HG03432 (cell line): ENCODE measurements around the gene MRPL45.
"Not testable (repeated sequence)": the region's sequence is repeated elsewhere in the genome, so short reads cannot be mapped to it uniquely, and the experiment has no call there.

Source experiments
- ATAC-seq: cut with Tn5 transposase; IDR thresholded peaks from one replicate; pipeline ENCODE4 v1.9.1; 2021; ENCODE audit warnings: mild to moderate bottlenecking, moderate library complexity; ENCODE audit not compliant: unreplicated experiment

MRPL45 gene

DNA sequence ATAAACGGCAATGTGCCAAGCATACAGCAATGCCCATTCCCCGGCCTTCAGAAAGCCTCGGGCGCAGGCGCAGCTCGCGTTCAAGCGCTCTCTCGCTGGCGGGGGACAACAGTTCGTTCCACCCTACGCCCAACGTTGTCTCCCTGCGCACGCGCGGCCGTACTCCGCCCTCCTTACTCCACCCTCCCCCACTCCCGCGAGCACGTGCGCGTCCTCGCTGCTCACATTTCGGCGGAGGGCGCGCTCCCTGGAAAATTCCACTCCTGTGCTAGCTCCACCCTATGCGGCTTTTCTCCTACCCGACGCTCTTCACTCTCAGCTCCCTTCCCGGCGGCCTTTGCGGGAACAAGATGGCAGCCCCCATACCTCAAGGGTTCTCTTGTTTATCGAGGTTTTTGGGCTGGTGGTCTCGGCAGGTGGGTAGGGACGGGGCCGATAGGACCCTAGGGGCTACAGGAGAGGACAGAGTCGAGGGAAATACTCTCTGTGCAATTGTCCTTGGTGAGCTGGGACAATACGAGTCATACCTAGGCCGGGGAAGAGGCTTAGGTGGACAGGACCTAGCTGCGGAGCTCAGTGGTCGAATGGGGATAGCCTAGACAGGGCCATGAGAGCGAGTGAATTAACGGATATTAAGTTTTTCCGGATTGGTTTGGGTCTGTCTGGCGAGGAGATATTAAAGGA is at the start of gene MRPL45:
Gene MRPL45, plus strand, starts transcription at position 335 of the 684 bp plus-strand sequence. Its CDS starts 16 bp downstream, at position 351.
- ATAC-seq, result peak; percentile 93

DNA sequence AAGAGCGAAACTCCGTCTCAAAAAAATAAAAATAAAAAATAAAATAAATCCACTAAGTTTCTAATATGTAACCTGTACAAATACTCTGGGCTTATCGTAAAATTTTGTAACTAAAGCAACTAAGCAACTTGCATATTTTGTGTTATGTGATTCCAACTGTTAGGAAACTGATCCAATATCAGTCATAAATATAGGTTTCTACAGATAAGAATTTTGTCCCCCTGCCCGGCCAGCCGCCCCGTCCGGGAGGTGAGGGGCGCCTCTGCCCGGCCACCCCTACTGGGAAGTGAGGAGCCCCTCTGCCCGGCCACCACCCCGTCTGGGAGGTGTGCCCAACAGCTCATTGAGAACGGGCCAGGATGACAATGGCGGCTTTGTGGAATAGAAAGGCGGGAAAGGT is 43.8 kb upstream of the MRPL45 start:
- not testable (repeated sequence) for ATAC-seq

DNA sequence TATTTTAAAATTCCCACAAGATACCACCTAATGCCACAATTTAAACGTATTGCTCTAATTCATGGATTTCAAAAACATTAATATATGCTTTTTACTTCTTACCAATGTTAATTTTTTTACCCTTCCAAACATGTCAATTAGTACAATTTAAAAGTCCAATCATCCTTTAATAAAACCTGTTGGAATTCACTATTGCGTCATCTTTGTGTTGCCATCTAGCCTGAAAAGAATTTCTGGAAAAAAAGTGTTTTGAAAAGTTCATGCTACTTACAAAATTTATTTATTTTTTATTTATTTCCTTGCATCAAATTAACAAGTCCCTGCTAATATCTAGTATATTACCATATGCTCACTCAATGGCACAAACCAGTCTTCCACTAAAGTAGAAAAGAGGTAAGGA is 42.6 kb upstream of the MRPL45 start:
- not testable (repeated sequence) for ATAC-seq

DNA sequence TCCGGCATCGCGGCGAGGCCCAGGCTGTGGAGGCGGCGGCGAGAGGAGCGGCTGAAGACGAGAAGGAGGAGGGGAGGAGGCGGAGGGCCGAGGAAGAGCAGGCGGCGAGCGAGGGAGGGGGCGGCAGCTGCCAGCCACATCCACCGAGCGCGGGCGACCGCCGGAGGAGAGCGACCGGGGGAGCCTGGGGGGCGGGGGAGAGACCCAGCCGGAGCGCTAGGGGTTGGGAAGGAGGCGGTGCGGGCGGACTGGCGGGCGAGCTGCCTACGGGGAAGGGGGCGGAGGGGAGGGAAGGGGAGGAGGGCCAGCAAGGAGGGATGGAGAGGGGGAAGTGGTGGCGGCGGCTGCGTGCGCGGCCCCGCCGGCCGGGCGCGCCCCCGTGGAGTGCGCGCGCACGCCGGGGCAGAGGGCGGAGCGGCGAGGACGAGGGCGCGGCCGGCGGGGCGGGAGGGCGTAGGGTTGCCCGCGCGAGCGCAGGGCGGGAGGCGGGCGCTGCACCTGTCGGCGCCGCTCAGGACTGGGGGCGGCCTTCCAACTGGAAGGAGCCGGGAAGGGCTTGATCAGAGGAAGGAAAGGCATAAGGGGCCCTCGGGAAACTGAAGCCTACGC is 39.9 kb upstream of the MRPL45 start:
- peak; percentile 86 for ATAC-seq

DNA sequence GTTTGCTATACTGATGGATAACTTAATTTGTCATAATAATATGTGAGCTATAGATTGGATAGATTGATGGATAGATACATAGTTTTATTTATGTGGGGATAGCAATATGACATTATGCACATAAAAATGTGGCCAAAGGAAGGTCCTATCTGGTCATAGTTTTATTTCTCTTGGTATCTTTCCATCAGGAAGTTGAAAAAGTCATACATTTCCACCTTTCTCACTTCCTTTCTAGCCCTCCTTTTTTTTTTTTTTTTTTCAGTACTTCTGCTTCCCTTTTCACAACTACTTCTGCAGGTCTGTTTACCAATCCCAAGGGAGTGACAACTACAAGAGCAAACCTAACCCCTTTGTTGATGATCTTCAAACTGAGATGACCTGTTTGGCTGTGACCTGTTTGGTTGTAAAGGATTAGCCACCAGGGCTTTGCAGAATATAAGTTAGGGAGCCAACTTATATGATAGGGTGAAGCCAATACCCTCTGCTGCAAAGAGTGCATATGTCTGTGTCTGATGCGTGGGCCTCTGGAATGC is 30.9 kb upstream of the MRPL45 start:
- not testable (repeated sequence) for ATAC-seq

DNA sequence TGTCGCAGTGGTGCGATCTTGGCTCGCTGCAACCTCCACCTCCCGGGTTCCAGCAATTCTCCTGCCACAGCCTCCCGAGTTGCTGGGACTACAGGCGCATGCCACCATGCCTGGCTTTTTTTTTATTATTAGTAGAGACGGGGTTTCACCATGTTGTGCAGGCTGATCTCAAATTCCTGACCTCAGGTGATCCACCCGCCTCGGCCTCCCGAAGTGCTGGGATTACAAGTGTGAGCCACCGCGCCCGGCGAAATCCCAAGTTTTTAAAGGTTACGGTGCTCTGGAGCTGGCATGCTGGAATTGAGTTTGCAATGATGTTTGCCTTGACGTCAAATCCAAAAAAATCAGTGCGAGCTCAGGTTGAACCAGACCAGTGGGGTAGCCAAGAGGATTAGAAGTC is 30.4 kb upstream of the MRPL45 start:
- ATAC-seq, result not testable (repeated sequence)

DNA sequence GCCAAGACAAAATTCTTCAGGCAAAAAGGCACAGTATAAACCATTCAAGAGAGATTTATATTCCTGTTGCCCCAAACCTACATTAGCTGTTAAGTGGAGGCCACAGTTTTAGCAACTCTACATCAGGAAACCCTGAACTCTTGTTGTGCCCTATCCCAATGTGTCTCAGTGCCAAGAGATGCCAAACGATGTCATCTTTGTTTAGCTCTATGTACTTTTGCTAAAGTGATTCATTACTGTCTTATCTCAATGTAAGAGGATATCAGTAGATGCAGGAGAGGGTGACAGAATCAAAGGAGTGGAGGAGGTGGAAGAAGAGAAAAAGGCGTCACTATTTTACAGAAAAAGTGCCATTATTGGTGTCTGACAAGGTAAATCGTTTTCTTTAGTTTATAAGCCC is 28.8 kb upstream of the MRPL45 start:
- ATAC-seq, result not testable (repeated sequence)

DNA sequence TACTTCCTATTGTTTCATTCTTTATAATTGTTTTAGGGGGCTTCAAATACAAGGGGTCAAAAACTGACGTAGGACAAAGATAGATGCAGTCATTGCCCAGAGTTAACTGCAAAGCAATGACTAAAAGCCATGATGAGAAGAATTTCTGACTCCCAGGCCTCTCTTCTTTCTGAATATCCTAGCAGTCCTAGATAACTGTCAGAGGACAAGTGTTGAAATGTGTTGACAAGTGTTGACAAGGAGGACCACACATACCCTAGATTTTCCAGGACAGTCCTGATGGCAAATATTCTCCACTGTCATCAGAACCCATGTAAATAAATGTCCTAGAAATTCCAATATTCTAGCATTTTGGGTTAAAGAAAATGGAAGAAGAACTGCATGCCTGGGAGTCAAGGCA is 27.9 kb upstream of the MRPL45 start:
- not testable (repeated sequence) for ATAC-seq

DNA sequence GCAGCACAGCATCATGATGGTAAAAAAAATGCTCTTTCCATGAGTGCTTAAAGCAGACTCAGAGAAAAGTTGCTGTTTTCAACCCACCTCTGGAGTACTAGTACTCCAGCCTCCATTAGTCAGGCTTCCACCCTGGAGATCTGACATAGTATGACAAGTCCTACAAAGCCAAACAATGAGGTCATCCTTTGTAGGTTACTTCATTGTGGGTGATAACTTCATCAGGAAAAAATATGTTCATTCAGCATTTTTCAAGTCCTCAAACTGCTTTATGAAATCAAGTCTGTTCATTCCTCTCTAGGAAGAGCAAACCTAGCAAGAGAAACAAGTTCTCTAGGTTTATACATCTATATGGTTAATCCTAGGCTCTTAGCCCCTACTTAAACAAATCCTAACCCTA is 27.4 kb upstream of the MRPL45 start:
- not testable (repeated sequence) for ATAC-seq

DNA sequence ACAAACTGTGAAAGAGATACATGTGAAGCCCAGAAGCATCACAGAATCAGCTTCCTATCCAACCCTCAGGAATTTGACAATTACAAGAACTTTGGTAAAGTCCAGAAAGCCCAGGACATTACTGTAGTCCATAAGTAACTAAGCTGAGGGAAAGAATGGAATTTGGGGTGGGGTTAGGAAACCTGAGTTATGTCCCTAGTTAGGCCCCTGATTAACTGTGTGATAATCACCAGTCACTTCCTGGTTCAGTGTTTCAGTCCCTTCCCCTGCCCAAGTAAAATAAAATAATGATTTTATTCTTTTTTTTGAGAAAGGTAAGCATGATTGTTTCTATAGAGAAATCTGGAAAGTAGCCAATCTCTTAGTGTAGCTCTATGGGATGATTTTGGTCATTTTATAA is 11.0 kb upstream of the MRPL45 start:
- ATAC-seq, result not testable (repeated sequence)

DNA sequence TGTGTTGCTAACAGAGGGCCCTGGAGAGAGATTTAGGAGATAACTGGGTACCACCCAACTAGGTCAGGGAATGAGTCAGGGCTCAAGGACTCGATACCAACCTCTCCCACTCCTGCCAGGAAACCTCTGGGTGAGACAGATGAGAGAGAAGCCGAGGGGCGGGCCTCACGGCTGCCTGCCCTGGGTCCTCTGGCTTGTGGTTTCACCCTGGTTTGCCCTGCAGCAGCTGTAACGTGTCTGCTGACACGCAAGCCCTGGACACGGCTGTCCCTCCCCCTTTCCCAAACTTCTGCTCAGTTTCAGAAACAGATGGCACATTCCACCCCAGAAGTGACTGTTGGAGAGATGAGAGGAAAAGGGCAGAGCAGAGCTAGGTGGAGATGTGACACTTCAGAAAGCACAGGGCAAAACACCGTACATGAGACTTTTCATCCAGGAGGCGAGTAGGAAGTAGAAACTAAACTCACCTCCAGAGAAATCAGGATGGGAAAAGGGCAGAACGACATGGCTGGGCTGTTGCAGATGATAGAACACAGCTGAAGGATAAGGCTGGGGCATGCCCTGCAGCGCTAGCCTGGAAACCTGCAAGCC is 10.4 kb upstream of the MRPL45 start:
- not testable (repeated sequence) for ATAC-seq

DNA sequence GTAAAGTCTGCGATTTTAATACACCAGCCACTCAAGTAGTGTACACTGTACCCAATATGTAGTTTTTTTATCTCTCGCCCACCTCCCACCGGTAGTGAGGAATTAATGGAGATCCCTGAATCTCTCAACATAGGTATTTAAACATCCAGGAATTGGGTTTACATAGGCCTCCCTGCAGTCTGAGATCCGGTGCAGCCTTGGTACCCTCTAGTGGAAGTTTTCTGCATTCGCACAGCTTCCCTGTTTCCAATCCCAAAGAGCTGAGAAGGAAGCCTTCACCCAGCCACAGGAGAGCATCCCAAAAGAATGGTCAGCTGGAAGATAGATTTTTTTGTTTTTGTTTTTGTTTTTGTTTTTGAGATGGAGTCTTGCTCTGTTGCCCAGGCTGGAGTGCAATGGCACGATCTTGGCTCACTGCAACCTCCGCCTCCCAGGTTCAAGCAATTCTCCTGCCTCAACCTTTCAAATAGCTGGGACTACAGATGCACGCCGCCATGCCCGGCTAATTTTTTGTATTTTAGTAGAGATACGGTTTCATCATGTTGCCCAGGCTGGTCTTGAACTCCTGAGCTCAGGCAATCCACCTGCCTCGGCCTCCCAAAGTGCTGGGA is 8.6 kb upstream of the MRPL45 start:
- not testable (repeated sequence) for ATAC-seq

DNA sequence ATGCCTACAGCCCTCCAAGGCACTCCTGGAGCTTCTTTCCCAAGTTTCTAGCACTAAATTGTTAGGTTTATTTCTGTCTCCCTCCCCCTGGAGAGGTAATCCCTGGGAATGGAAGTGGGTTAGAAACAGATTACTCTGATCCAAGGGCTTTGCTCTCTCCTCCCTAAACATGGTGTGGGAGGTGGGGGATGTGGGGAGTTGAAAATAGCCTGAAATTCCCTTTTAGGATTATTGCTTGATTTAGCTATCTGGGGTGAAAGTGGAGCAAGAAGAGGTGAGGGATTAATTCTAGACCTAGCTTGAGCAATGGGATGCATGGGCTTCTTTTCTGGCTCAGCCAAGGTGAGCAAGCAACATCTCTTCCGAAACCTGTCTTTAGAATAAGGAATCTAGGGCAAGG is 7.2 kb upstream of the MRPL45 start:
- not testable (repeated sequence) for ATAC-seq

DNA sequence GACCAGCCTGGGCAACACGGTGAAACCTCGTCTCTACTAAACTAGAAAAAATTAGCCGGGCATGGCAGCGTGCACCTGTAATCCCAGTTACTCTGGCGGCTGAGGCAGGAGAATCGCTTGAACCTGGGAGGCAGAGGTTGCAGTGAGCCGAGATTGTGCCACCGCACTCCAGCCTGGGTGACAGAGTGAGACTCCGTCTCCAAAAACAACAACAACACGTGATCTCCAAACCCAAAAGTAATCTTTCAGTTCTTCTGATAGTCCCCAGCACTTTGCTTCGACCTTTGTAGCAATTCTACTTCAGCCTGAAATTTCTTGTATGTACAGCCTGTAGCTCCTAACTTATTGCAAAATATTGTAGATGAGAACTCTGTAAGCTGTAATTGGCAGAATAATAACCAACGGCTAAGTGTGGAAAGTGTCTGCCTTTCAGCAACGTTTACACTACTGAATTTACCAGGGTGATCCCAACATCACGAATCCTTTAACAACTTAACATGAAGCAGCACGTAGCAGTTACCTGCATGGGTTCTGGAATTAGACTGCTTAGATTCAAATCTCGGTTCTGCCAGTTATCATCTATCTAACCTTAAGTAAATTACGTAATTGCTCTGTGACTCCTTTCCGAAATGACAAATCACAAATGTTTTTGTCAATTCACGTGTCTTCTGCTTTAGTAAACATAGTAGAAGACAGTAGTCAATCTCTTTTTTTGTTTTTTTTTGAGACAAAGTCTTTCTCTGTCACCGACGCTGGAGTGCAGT is 1.2 kb upstream of the MRPL45 start:
- ATAC-seq, result not testable (repeated sequence)

DNA sequence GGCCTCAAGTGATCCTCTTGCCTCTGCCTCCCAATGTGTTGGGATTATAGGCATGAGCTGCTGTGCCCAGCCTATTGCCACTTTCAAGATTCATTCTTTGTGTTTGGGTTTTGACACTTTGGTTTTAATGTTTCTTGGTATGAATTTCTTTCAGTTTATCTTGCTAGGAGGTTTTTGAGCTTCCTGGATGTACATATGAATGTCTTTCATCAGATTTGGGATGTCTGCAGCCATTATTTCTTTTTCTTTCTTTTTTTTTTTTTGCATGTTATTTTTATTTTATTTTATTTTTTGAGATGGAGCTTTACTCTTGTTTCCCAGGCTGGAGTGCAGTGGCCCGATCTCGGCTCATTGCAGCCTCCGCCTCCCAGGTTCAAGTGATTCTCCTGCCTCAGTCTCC is 18.5 kb downstream of the MRPL45 start:
- ATAC-seq, result no peak

DNA sequence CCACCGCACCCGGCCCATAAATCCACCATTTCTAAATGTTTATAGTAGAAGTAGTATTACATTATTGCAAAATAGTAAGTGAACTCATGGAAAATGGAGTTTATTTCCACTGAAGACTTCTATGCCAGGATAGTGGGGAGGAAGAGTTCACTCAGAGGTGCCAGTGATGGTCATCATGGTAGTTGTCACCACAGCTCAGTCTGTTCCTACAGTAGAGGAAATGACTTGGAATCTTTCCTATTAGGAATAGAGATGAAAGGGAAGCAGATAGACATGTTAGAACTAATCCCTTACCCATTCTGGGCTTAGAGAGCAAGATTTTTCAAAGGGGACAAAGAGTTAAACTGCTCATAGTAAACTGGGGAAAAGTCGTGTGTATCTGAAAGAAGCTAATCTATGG is 20.1 kb downstream of the MRPL45 start:
- no peak for ATAC-seq

DNA sequence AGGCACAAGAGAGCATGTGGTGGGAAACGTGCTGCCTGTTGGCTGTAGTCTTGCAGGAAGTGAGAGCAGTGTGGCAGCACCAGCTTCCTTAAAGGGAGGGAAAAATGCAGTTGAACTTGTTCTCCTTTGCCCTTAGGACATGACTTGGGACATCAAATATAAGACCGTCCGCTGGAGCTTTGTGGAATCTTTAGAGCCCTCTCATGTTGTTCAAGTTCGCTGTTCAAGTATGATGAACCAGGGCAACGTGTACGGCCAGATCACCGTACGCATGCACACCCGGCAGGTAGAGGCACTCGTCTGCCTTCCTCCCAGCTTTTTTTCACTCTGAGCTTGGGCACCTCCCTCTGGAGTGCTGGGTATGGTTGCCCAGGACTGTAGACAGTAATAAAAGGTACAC is 23.5 kb downstream of the MRPL45 start:
- no peak for ATAC-seq

DNA sequence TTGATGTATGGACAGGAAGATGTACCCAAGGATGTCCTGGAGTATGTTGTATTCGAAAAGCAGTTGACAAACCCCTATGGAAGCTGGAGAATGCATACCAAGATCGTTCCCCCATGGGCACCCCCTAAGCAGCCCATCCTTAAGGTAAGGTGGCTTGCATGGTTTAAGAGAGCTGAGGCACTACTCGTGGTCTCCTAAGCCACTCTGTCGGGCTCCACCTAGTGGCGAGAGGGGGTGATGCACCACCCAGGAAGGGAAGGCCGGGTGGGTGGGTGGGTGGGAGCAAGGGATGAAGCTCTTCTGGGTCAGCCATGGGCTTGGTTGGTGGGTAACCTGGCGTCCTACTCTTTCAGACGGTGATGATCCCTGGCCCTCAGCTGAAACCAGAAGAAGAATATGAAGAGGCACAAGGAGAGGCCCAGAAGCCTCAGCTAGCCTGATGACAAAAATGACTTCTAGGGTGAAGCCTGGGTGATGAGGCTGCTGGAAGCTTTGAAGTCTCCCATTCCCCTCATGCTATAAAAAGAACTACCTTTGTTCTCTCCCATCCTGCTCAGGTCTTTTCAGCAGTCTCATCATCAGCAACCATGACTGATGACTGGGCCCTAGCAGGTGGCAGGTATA is 25.3 kb downstream of the MRPL45 start:
- ATAC-seq, result no peak

DNA sequence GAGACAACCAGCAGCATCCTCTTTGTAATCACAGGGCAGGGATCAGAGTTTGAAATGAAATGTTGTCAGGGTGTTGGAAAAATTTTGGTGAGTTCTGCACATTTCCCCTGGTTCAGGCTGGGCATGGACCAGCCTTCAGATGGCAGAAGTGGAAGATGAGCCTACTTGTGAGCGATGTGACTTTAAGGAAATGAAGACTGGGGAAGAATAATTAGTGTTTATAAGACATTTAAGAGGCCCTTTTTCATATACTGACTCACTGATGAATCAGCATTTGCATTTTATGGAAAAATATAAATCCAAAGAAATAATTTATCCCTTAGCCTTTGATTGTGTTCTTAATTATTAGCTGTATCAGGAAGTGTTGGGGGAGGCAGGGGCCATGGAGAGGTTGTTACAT is 25.9 kb downstream of the MRPL45 start:
- no peak for ATAC-seq

DNA sequence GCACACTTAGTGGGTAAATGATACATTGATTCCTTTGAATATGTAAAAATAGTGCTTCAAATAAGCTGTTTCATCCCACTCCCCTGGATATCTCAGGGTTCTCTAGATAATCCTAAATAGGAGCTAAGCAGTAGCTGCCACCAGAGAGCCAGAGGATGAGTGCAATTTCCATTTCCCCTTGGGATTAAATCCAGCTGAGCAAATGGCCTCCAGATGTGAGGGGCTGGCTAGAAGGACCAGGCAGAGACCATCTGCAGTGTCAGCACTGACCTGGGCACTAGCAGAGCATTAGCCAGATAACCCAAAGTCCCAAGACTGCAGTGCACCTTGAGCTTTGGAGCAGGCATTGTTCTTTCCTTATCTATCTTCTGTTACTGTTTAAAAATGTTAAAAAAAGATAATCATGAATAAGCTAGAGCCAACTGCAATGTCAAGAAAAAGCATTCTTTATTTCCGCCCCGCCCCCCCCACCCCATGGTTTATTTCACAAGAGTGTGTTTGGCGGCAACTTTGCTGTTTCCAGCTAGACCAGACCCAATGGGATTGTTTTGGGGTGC is 27.3 kb downstream of the MRPL45 start:
- no peak for ATAC-seq
